H9 (cell line): ENCODE results near the gene DOC2B. TPM values are rescaled to one million over a fixed set of nuclear protein-coding genes. Genes with fewer than 3 reads are reported as not detected.

Experiments
- DNase-seq: peaks from one replicate; pipeline ENCODE4 v3.0.0-alpha.2; 2017
- H2AFZ ChIP-seq: one replicate; pipeline ENCODE4 v1.6.1; 2013; ENCODE audit warnings: mild to moderate bottlenecking, low read length, control low read depth, moderate library complexity
- H2AK5ac ChIP-seq: 2 replicates; pipeline ENCODE4 v1.6.1; 2013; ENCODE audit warnings: low read length, control low read depth, mixed read lengths; ENCODE audit not compliant: insufficient read length
- H2BK120ac ChIP-seq: one replicate; pipeline ENCODE4 v1.6.1; 2013; ENCODE audit warnings: low read depth, mild to moderate bottlenecking, low read length, control low read depth, inconsistent platforms; ENCODE audit not compliant: poor library complexity, severe bottlenecking
- H2BK12ac ChIP-seq: 2 replicates; pipeline ENCODE4 v1.6.1; 2013; ENCODE audit warnings: low read length, control low read depth, mixed read lengths, low read depth; ENCODE audit not compliant: insufficient read length
- H2BK15ac ChIP-seq: 2 replicates; pipeline ENCODE4 v1.6.1; 2013; ENCODE audit warnings: low read depth, low read length, control low read depth
- H2BK20ac ChIP-seq: one replicate; pipeline ENCODE4 v1.6.1; 2013; ENCODE audit warnings: low read depth, mild to moderate bottlenecking, low read length, control low read depth, inconsistent platforms; ENCODE audit not compliant: poor library complexity, severe bottlenecking
- H2BK5ac ChIP-seq: 2 replicates; pipeline ENCODE4 v1.6.1; 2013; ENCODE audit warnings: low read length, control low read depth, mixed read lengths; ENCODE audit not compliant: insufficient read length
- H3K14ac ChIP-seq: 2 replicates; pipeline ENCODE4 v1.6.1; 2013; ENCODE audit warnings: low read length, control low read depth; ENCODE audit not compliant: insufficient read depth
- H3K18ac ChIP-seq: 2 replicates; pipeline ENCODE4 v1.6.1; 2013; ENCODE audit warnings: low read depth, mild to moderate bottlenecking, mixed read lengths, low read length, control low read depth; ENCODE audit not compliant: insufficient read length
- H3K23ac ChIP-seq: 2 replicates; pipeline ENCODE4 v1.6.1; 2013; ENCODE audit warnings: low read length, control low read depth, mixed read lengths, low read depth; ENCODE audit not compliant: insufficient read length
- H3K23me2 ChIP-seq: 2 replicates; pipeline ENCODE4 v1.6.1; 2013; ENCODE audit warnings: low read depth, mild to moderate bottlenecking, mixed read lengths, low read length, control low read depth; ENCODE audit not compliant: insufficient read length, poor library complexity, severe bottlenecking
- H3K27ac ChIP-seq: 2 replicates; pipeline ENCODE4 v1.5.1; 2013; ENCODE audit warnings: low read length, control low read depth, mixed read lengths, low read depth; ENCODE audit not compliant: insufficient read length
- H3K27me3 ChIP-seq: 2 replicates; pipeline ENCODE4 v1.6.1; 2013; ENCODE audit warnings: low read length, control low read depth, inconsistent platforms; ENCODE audit not compliant: insufficient read depth
- H3K4ac ChIP-seq: 2 replicates; pipeline ENCODE4 v1.6.1; 2013; ENCODE audit warnings: low read depth, mild to moderate bottlenecking, control low read depth, inconsistent platforms, low read length, moderate library complexity
- H3K4me1 ChIP-seq: 2 replicates; pipeline ENCODE4 v1.6.1; 2013; ENCODE audit warnings: low read length, control low read depth, inconsistent platforms; ENCODE audit not compliant: insufficient read depth
- H3K4me2 ChIP-seq: 2 replicates; pipeline ENCODE4 v1.6.1; 2013; ENCODE audit warnings: low read length, control low read depth, mixed read lengths; ENCODE audit not compliant: insufficient read length, insufficient read depth
- H3K56ac ChIP-seq: 2 replicates; pipeline ENCODE4 v1.6.1; 2013; ENCODE audit warnings: low read depth, mild to moderate bottlenecking, mixed read lengths, low read length, control low read depth; ENCODE audit not compliant: insufficient read length
- H3K79me1 ChIP-seq: 2 replicates; pipeline ENCODE4 v1.6.1; 2013; ENCODE audit warnings: low read depth, mild to moderate bottlenecking, moderate library complexity, low read length, control low read depth, inconsistent platforms; ENCODE audit not compliant: insufficient read depth, poor library complexity, severe bottlenecking
- H3K79me2 ChIP-seq: 2 replicates; pipeline ENCODE4 v1.6.1; 2013; ENCODE audit warnings: low read length, control low read depth, inconsistent platforms; ENCODE audit not compliant: insufficient read depth
- H3K9ac ChIP-seq: 2 replicates; pipeline ENCODE4 v1.6.1; 2013; ENCODE audit warnings: low read length, control low read depth, mixed read lengths; ENCODE audit not compliant: insufficient read length; ENCODE audit errors: extremely low read depth
- H3K9me3 ChIP-seq: one replicate; pipeline ENCODE4 v1.6.1; 2013; ENCODE audit warnings: low read depth, low read length, inconsistent platforms; ENCODE audit not compliant: control insufficient read depth
- H3T11ph ChIP-seq: one replicate; pipeline ENCODE4 v1.6.1; 2013; ENCODE audit warnings: mild to moderate bottlenecking, low read length, control low read depth, inconsistent platforms
- H4K20me1 ChIP-seq: one replicate; pipeline ENCODE4 v1.6.1; 2013; ENCODE audit not compliant: control insufficient read depth, insufficient read length, insufficient read depth
- H4K5ac ChIP-seq: 2 replicates; pipeline ENCODE4 v1.6.1; 2013; ENCODE audit warnings: low read depth, mild to moderate bottlenecking, mixed read lengths, low read length, control low read depth; ENCODE audit not compliant: insufficient read length
- H4K8ac ChIP-seq: replicated peaks from 2 replicates; pipeline ENCODE4 v1.6.1; 2013; ENCODE audit warnings: low read length, control low read depth, mixed read lengths, low read depth; ENCODE audit not compliant: insufficient read length
- H4K91ac ChIP-seq: 2 replicates; pipeline ENCODE4 v1.6.1; 2013; ENCODE audit warnings: low read depth, mild to moderate bottlenecking, moderate library complexity, mixed read lengths, low read length, control low read depth; ENCODE audit not compliant: insufficient read length
- H3K27ac Mint-ChIP-seq, 3 experiments: 2 replicates in 2 of 3; 3 replicates in 1 of 3; pipeline ENCODE4 v1.8.0; 2020 to 2021; ENCODE audit warnings: mixed read lengths in 3 of 3, mild to moderate bottlenecking in 1 of 3, moderate library complexity in 1 of 3
- H3K27me3 Mint-ChIP-seq: 2 replicates; pipeline ENCODE4 v1.8.0; 2021; ENCODE audit warnings: low read depth, mild to moderate bottlenecking, moderate library complexity, mixed read lengths
- H3K36me3 Mint-ChIP-seq, 3 experiments: 2 replicates in 2 of 3; 3 replicates in 1 of 3; pipeline ENCODE4 v1.8.0; 2020 to 2021; ENCODE audit warnings: low read depth in 3 of 3, mixed read lengths in 3 of 3; ENCODE audit not compliant: insufficient read depth in 1 of 3
- H3K4me1 Mint-ChIP-seq, 2 experiments: 2 replicates each; pipeline ENCODE4 v1.8.0; 2020; ENCODE audit warnings: mixed read lengths in 2 of 2
- H3K4me3 Mint-ChIP-seq, 2 experiments: 2 replicates in 1 of 2; 3 replicates in 1 of 2; pipeline ENCODE4 v1.8.0; 2020 to 2021; ENCODE audit warnings: mild to moderate bottlenecking in 2 of 2, mixed read lengths in 2 of 2, moderate library complexity in 1 of 2
- H3K9me3 Mint-ChIP-seq, 2 experiments: 2 replicates in 1 of 2; 3 replicates in 1 of 2; pipeline ENCODE4 v1.8.0; 2020; ENCODE audit warnings: mild to moderate bottlenecking in 2 of 2, mixed read lengths in 2 of 2, moderate library complexity in 1 of 2
- CTCF ChIP-seq: fragments of 200-600 bp; sonication (generic); conservative IDR thresholded peaks from 3 replicates; pipeline ENCODE4 v1.8.0; 2021; ENCODE audit warnings: antibody characterized with exemption, mild to moderate bottlenecking
- WGBS: extraction: QIAGEN DNeasy Blood & Tissue Kit; methylation state at CpG from one replicate; pipeline ENCODE4 v1.1.7; 2013; ENCODE audit warnings: missing lambda C conversion rate, low lambda C conversion rate, mixed read lengths; ENCODE audit not compliant: insufficient read length; ENCODE audit errors: extremely low coverage; 5-methylcytosine and 5-hydroxymethylcytosine counted together
- long read RNA-seq: library from polyadenylated mRNA; unstranded; transcript quantifications from one replicate; pipeline ENCODE4 v2.0.0, GENCODE V29; 2020
- total RNA-seq: library from RNA; stranded (reverse); gene quantifications from 2 replicates; pipeline ENCODE4 v1.2.1, GENCODE V29; 2021

DOC2B gene
- total RNA-seq: 1.9 and 2.1 TPM in 2 replicates
- long read RNA-seq, partial matches to known transcripts: 0 of 2 reads
- long read RNA-seq, other reads (novel, unspliced or antisense): 2 of 2 reads

GRCh38 chr17:181245-182049 is at the start of gene DOC2B:
TSS of gene DOC2B (minus strand) at chr17:181650. CDS start at chr17:181479, 171 bp downstream.
- Histone ChIP-seq H3K79me1 (no peaks in the 10 kb centered on the region), H3K4me1 (no peaks in the 10 kb centered on the region), H2AK5ac (no peak within 1 kb of the TSS), H4K91ac (no peak within 1 kb of the TSS), H3T11ph (no peak within 1 kb of the TSS), H3K18ac (no peak within 1 kb of the TSS), H4K20me1 (no peaks in the 10 kb centered on the region), H3K23me2 (peaks cover 4% of the 10 kb centered on the region), H3K9me3 (no peaks in the 10 kb centered on the region), H2BK12ac (no peak within 1 kb of the TSS), H3K23ac (no peak within 1 kb of the TSS), H3K4ac (no peak within 1 kb of the TSS), H4K8ac (no peak within 1 kb of the TSS), H4K5ac (no peak within 1 kb of the TSS), H3K79me2 (no peaks in the 10 kb centered on the region), H2BK20ac (no peak within 1 kb of the TSS), H3K9ac (no peak within 1 kb of the TSS), H3K14ac (no peak within 1 kb of the TSS), H3K56ac (no peak within 1 kb of the TSS), H2BK5ac (no peak within 1 kb of the TSS), H2BK120ac (no peak within 1 kb of the TSS), H3K4me2 (peak within 1 kb of the TSS; percentile 16), H3K27me3 (peaks cover 11% of the 10 kb centered on the region; the same call in 1 of the 2 replicates), H2AFZ (no peak within 1 kb of the TSS), H2BK15ac (no peak within 1 kb of the TSS), H3K27ac (no peak within 1 kb of the TSS)
- Mint-ChIP-seq H3K27me3 (peaks cover 84% of the 10 kb centered on the region), H3K4me3 (peak within 1 kb of the TSS; percentile 51 to 76), H3K27ac (0 out of 7 replicates have a peak within 1 kb of the TSS, but pooled peaks of 1 of the 3 experiments have one; percentile 38), H3K4me1 (peaks cover 17 to 24% of the 10 kb centered on the region in 2 experiments), H3K9me3 (no peaks in the 10 kb centered on the region; a peak in 1 of 5 replicates), H3K36me3 (no peaks in the 10 kb centered on the region; a peak in 1 of 7 replicates)
- no CpG with 5 or more reads among the region's 120 CpGs for WGBS
- DNase-seq: peak; percentile 66
- no peak for TF ChIP-seq CTCF
